Inflammatory macrophage (primary cell): Measurements from ENCODE around the gene C1QL2.

Experiments
- DNase-seq, 2 donors: peaks; one replicate each; pipeline ENCODE4 v3.0.0-alpha.2; 2020 to 2022
- total RNA-seq, 18 experiments: gene quantifications; one replicate each; lab custom pipeline; 2026; ENCODE audit warnings: mixed read lengths in 6 of 18, inconsistent platforms in 2 of 18; lab: John Stamatoyannopoulos, UW

C1QL2 gene
- total RNA-seq: 0.08 to 1.3 (median 0.29) reads per million in 18 experiments

- peak; percentile 20 to 47 for DNase-seq
Observed at GRCh38 chr2:119158563-119159347, at the start of gene C1QL2. Gene C1QL2 (minus strand): TSS chr2:119158751. CDS start chr2:119158269, 482 bp downstream.

GRCh38 chr2:119207447-119207846 lies 48.9 kb upstream of the C1QL2 start:
- no peak for DNase-seq

- DNase-seq: no peak
Observed at GRCh38 chr2:119206201-119206600, 47.6 kb upstream of the C1QL2 start.

GRCh38 chr2:119205001-119205706 lies 46.6 kb upstream of the C1QL2 start:
- DNase-seq: no peak

- DNase-seq: no peak
Observed at GRCh38 chr2:119204525-119204924, 46.0 kb upstream of the C1QL2 start.

GRCh38 chr2:119202610-119203310 lies 44.2 kb upstream of the C1QL2 start:
- no peak for DNase-seq

- no peak for DNase-seq
Observed at GRCh38 chr2:119201815-119202214, 43.3 kb upstream of the C1QL2 start.

GRCh38 chr2:119198240-119198840 lies 39.8 kb upstream of the C1QL2 start:
- no peak for DNase-seq

GRCh38 chr2:119197529-119198239 lies 39.1 kb upstream of the C1QL2 start:
- no peak for DNase-seq

GRCh38 chr2:119197126-119197405 lies 38.5 kb upstream of the C1QL2 start:
- DNase-seq: no peak

- no peak for DNase-seq
Observed at GRCh38 chr2:119196301-119197125, 38.0 kb upstream of the C1QL2 start.

- DNase-seq: no peak
Observed at GRCh38 chr2:119195887-119196286, 37.3 kb upstream of the C1QL2 start.

GRCh38 chr2:119195001-119195400 lies 36.5 kb upstream of the C1QL2 start:
- no peak for DNase-seq

GRCh38 chr2:119192893-119193292 lies 34.3 kb upstream of the C1QL2 start:
- DNase-seq: no peak

GRCh38 chr2:119190321-119191111 lies 32.0 kb upstream of the C1QL2 start:
- DNase-seq: no peak

- no peak for DNase-seq
Observed at GRCh38 chr2:119184512-119184911, 26.0 kb upstream of the C1QL2 start.

- no peak for DNase-seq
Observed at GRCh38 chr2:119181791-119182445, 23.4 kb upstream of the C1QL2 start.

GRCh38 chr2:119181391-119181790 lies 22.8 kb upstream of the C1QL2 start:
- DNase-seq: no peak

GRCh38 chr2:119180892-119181291 lies 22.3 kb upstream of the C1QL2 start:
- DNase-seq: no peak

- no peak for DNase-seq
Observed at GRCh38 chr2:119179991-119180390, 21.4 kb upstream of the C1QL2 start.
